Measurements from ENCODE around the gene SPTLC2. TPM values are rescaled to one million over a fixed set of nuclear protein-coding genes. Genes with fewer than 3 reads are reported as not detected.
"Not testable (repeated sequence)": the region's sequence is repeated elsewhere in the genome, so short reads cannot be mapped to it uniquely, and the experiment has no call there.

SPTLC2 gene
- total RNA-seq, 4 donors from 2014 or later, result 23.5 to 73.6 (median 52.3) TPM

DNA sequence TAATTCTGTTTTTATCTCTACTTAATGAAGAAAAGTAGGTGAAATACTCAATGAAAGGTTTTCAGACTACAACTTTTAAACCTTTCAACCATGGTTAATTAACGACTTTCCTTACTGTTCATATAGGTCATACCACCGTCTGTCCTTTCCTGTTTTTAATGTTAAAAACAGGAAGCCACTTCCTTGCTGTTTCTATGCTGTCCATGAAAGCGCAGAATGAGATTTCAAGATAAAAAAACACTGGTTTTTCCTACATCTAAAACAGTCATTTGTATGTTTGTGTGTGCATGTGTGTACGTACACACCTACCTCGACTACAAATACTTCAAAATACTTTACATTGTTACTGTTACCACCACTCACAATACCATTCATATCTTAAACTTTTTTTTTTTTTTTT, 27.3 kb downstream of the SPTLC2 start:
- DNase-seq (ENCODE audit: low spot score), result no peak
- ATAC-seq (ENCODE audit: low FRiP score), result no peak
- TF ChIP-seq, protein P1, sequence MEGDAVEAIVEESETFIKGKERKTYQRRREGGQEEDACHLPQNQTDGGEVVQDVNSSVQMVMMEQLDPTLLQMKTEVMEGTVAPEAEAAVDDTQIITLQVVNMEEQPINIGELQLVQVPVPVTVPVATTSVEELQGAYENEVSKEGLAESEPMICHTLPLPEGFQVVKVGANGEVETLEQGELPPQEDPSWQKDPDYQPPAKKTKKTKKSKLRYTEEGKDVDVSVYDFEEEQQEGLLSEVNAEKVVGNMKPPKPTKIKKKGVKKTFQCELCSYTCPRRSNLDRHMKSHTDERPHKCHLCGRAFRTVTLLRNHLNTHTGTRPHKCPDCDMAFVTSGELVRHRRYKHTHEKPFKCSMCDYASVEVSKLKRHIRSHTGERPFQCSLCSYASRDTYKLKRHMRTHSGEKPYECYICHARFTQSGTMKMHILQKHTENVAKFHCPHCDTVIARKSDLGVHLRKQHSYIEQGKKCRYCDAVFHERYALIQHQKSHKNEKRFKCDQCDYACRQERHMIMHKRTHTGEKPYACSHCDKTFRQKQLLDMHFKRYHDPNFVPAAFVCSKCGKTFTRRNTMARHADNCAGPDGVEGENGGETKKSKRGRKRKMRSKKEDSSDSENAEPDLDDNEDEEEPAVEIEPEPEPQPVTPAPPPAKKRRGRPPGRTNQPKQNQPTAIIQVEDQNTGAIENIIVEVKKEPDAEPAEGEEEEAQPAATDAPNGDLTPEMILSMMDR (IDR thresholded peaks at IDR 0.05), result no peak

DNA sequence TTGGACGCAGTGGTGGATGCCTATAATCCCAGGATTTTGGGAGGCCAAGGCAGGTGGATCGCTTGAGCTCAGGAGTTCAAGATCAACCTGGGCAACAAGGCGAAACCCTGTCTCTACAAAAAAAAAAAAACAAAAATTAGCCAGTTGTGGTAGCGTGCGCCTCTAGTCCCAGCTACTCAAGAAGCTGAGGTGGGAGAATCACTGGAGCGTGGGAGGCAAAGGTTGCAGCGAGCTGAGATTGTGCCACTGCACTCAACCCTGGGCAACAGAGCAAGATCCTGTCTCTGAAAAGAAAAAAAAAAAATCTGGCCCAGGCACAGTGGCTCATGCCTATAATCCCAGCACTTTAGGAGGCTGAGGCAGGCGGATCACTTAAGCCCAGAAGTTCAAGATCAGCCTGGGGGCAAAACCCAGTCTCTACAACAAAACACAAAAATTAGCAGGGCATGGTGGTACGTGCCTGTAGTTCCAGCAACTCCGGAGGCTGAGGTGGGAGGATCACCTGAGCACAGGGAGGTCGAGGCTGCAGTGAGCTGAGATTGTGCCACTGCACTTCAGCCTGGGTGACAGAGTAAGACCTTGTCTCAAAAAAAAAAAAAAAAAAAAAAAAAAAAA, 27.9 kb downstream of the SPTLC2 start:
- not testable (repeated sequence) for ATAC-seq (ENCODE audit: low FRiP score); DNase-seq (ENCODE audit: low spot score)

DNA sequence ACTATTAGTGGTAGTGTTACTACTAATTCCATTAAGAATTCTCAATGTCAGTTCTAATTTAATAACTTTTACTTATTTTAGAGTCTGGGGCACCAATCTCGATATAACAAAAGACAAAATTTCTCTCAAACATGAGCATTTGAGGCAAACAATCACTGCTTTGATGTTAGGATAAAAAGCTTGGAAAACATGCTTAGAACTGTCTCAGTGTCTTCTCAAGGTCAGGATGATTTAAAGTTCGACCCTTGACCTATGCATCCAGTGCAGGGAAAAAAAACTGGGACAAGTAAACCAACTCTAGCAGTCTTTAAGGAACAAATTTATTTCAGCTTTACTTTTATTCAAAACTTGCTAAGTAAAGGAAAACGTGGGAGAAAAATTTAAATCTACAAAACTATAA, 31.1 kb downstream of the SPTLC2 start:
- TF ChIP-seq, protein P1 (IDR thresholded peaks at IDR 0.05), result no peak
- DNase-seq (ENCODE audit: low spot score) (no peak), ATAC-seq (ENCODE audit: low FRiP score) (no peak)

DNA sequence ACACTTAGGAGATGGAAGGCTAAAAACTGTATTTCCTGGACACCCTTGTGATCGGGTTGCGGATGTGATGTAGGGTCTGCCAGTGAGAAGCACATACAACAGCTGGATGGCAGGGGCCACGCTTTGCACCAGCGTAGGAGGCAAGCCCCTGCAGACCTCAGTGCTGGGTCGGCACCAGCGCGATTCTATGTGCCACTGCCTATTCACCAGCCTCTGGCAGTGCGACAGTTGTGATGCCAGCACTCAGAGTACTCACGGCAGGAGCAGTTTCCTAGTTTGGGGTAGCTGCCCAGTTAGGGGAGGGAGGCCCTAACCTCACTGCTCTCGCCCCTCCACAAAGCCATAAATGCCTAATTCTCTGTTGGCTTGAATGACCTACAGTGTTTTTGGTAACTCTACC, 31.6 kb downstream of the SPTLC2 start:
- ATAC-seq (ENCODE audit: low FRiP score), result no peak
- TF ChIP-seq, protein P1 (IDR thresholded peaks at IDR 0.05), result no peak
- no peak for DNase-seq (ENCODE audit: low spot score)

DNA sequence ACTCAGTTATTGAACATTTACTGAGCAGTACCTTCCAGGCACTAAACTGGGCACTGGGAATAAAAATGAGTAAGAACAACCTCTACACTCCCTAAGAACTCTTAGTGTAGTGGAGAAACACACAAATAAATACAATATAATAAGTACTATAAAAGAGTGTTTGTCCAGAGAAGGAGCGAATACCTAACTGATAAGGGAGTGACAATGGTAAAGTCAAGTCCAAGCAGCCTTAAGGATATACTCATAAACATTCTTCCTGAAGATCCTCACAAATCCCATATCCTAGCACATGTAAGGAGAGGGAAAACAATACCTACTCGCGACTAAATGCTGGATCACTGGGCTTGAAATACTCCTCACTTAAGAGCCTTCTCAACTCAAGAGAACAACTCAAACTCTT, 32.8 kb downstream of the SPTLC2 start:
- ATAC-seq (ENCODE audit: low FRiP score) (no peak), DNase-seq (ENCODE audit: low spot score) (no peak)
- TF ChIP-seq, protein P1 (IDR thresholded peaks at IDR 0.05), result no peak

DNA sequence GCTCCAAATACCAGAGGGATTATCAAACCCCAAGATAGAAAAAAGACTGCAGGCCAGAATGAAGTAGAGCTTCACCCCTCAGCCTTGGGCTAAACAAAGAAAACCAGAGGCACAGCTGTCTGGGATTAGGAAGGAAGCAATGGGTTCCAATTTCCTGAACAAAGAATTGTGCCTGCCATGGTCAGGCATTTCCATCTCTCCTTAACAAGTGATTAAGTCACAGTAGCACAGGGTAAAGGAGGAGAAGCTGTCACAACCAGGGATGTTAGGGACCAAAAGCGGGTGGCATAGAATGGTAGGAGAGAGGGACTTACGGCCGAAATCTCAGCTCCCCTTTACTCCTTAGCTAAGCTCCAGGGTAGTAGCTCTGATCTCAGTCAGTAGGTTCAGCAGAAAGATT, 33.9 kb downstream of the SPTLC2 start:
- ATAC-seq (ENCODE audit: low FRiP score) (no peak), DNase-seq (ENCODE audit: low spot score) (no peak)
- TF ChIP-seq, protein P1 (IDR thresholded peaks at IDR 0.05), result no peak

DNA sequence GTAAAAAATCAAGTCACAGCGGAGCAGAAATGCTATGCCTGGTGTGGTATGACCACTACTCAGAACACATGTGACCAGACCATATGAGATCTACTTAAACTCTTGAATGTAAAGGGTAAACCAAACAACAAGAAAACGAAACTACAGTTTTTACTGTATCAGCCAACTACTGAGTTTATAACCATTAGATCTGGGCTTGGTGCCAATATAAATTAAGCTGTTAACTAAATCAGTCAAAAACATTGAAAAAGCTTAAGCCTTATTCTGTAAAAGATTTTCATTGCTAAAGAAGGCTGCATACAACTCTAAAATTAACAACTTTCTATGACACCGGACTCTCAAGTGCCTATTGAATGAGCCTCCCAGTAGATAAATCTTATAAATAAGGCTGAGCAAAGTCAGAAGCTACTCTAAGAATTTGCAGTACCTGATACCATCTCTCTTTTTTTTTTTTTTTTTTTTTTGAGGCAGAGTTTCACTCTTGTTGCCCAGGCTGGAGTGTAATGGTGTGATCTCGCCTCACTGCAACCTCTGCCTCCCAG, 35.4 kb downstream of the SPTLC2 start:
- no peak for ATAC-seq (ENCODE audit: low FRiP score)
- DNase-seq (ENCODE audit: low spot score), result no peak
- TF ChIP-seq, protein P1 (IDR thresholded peaks at IDR 0.05), result no peak

Measured in omental fat pad (tissue), 4 donors.